Frontal cortex (tissue), 4 donors: ENCODE measurements around the gene PDPR. TPM values are rescaled to one million over a fixed set of nuclear protein-coding genes. Genes with fewer than 3 reads are reported as not detected.
"Not testable (repeated sequence)": the region's sequence is repeated elsewhere in the genome, so short reads cannot be mapped to it uniquely, and the experiment has no call there.

Experiments used
- DNase-seq, 2 donors: peaks; one replicate each; pipeline ENCODE4 v3.0.0; 2012; ENCODE audit warnings: low spot score in 2 of 2
- FAIRE-seq: peaks from 2 replicates; lab custom pipeline; 2012; peaks lifted over from hg19 to GRCh38; lab: Jason Lieb, UNC
- total RNA-seq: library from RNA; depleted of rRNA; stranded (reverse); fragments of >200 nt; gene quantifications from one replicate; pipeline ENCODE4 v1.2.3, GENCODE V29; 2014
- donor health status: control.
- donor health status: control.
- donor health status: control.

The PDPR gene
- total RNA-seq, 1 donor from 2014 or later = 8.6 TPM

DNA sequence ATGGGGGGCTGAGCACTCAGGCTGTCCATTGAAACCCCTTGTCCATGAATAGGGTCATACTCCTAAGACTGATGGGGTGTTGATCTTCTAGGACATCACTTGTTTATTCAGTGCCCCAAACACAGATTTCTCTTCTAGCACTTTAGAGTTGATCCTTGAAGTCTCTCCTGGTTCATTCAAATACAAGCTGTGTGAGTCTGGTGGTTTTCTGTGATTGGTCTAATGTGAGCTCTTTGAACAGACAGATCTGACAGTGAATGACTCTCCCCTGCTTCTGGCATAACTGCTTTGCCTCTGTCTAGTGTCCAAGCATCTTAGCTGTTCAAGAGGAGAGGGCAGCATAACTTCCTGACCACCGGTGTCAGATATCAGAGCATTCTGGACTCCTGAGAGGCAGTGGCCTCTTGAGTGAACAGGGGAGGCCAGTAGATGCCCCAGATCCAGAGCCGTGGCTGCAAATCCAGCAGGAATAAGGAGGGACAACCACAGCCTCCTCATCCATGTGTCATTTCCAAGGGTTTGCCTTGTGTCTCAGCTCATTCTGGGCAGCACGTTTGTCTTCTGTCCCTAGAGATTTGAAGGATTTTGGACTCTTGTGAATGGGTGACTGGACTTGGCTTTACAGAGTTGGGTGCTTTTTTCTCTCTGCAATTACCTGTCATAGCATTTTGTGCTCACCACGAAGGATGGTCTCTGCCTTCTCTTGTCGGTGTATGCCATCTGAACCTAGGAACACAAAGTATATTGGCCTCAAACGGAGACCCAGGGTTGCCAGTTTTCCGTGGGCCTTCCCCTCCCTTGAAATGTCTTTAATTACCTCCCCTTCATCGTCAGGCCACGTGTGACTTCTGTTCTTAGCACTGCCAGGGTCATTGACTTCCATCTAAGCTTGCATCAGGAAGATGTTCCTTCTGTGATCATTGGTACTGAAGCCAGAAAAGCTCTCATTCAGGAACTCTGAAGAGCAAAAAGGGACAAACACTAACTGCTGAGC lies 45.5 kb downstream of the PDPR start:
- no peak for DNase-seq
- no peak for FAIRE-seq

DNA sequence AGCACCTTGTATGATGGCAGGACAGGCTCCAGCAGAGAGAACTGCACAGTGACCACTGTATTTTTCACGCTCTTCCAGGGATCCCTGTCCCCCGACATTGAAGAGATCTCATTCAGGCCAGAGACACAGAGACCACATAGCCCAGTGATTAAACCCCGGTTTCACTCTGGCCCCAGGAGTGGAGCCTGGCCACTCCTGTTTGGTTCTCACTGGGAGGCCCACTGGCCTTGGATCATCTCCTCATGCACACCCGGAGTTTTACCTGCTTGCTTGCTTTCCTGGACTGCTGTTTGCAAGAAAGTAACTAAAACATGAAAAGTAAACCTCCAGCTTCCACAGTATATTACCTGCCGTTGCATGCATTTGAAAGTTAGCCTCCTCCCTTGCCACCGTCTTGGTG lies 46.3 kb downstream of the PDPR start:
- FAIRE-seq = no peak
- DNase-seq = peak in 1 of 2 donors; percentile 8

GRCh38 chr16:70160821-70161220 lies 46.7 kb downstream of the PDPR start:
- DNase-seq (no peak), FAIRE-seq (no peak)

DNA sequence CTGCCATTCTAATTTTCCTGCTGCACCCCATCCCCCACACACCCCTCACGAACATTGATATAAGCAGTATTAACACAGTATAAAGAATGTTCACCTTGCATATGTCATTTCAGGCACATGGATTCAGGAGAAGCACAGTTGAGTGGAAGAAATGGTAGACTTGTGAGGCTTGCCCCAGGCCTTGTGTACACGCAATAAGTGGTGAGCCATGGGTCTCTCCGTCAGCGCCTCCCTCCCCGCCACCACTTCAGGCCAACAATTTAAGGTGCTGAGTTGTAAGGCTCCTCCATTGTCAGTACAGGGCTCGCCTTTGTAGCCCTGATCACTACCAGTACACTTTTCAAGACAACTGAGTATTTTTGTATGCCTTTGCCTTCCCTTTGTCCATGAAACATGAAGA lies 47.2 kb downstream of the PDPR start:
- peak in 1 of 2 donors; percentile 6 for DNase-seq
- FAIRE-seq = no peak

GRCh38 chr16:70162041-70162451 lies 47.9 kb downstream of the PDPR start:
- FAIRE-seq = no peak
- peak in 1 of 2 donors; percentile 6 for DNase-seq

DNA sequence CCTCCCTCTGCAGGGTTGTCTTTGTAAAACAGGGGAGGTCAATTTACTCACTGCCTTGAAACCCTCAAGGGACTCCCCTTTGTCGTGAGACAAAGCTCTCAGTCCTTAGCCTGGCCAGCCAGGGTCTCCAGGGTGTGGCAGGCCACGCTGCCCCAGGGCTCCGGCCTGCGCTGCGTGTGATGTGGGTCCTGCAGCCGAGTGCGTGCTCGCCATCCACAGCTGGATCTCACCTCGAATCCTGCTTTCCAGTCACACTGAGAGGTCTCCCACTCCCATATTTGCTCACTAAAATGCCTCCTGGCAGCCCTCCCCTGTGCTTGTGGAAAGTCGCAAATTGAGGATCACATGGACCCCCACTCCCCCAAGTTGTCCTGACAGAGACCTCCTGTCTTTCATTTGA lies 49.5 kb downstream of the PDPR start:
- no peak for FAIRE-seq

DNA sequence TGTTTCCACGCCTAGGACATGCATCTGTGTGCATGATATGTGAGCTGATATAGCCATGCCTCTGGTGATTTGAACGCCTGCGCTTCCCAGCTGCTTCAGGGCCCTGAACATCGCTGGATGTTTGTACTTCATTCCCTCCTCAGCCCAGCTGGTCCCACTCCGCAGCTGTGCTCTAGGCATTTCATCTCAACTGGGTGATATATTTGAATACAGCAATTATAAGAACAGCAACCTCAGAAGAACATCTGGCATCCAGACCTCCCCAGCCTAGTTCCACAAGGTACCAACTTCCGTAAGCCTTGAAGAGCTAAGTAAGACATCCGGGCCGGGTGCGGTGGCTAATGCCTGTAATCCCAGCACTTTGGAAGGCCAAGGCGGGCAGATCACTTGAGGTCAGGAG lies 52.6 kb downstream of the PDPR start:
- DNase-seq, FAIRE-seq: not testable (repeated sequence)

More for the DNA sequence above, 49.5 kb downstream of the PDPR start:
- DNase-seq = no peak

DNA sequence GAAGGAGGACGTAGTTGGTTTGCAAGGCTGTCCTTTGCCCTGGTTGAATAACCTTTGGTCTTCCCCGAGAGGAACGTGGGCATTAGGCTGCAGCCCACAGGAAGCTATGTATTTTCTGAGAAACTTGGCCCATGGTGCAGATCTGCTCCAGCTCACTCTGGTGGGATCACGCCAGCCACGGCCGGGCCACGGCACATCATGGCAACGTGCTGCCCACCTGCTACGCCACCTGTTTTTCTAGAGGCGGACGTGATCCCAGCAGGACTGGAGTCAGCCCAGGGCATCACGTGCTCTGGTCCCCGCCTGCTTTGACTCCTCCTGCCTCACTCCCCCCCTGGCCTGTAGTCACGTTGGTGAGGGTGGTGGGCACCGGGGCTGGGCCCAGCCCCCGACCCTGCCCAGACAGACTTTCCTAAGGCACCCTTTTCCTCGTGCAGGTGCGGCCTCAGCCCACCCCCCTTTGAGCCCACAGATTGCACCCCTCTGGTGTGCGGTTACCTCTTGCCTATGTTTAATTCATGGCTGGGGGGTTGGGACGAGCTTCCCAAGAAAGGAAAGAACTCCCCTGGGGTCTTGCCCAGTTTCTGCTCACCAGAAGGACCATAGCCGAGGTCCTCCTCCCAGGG lies 59.2 kb downstream of the PDPR start, which contains the start of gene CLEC18C:
Gene CLEC18C, plus strand, starts transcription at position 576 of the 626 bp plus-strand sequence. CDS start 492 bp downstream, outside the sequence.
- not testable (repeated sequence) for DNase-seq, FAIRE-seq

- not testable (repeated sequence) for FAIRE-seq, DNase-seq
Measured at GRCh38 chr16:70173916-70174315, 59.8 kb downstream of the PDPR start.

- not testable (repeated sequence) for FAIRE-seq, DNase-seq
Measured at GRCh38 chr16:70174387-70174932, 60.3 kb downstream of the PDPR start.

DNA sequence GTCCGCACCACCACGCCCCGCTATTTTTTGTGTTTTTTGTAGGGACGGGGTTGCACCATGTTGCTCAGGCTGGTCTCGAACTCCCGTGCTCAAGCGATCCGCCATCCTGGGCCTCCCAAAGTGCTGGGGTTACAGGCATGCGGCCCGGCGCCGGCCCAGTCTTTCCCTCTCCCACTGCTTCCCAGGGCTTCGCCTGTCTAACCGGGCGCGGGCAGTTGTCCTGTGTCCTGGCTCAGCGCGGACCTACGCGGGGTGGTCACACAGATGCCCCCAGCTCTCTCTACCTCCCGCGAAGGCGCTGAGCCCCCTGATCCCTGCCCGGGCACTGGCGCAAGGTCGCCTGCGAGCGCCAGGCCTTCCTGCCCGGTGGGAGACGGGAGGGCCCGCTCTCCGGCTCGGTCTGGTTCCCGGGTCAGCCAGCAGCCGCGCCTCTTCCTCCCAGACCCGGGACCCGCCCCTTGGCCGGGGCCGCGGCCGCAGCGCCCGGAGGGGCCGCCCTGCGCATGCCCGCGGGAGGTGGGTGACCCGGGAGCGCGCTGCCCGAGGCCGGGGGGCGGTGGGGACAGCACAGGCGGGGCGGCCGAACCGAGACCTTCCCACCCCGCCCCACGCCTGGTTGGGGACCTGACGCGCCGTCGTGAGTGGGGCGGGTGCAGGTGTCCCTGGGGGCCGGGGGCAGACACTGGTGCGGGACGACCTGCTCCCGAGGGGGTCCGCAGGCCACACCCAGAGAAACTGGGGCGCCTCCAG lies 73.9 kb downstream of the PDPR start:
- not testable (repeated sequence) for FAIRE-seq, DNase-seq

GRCh38 chr16:70188608-70188915 lies 74.4 kb downstream of the PDPR start:
- FAIRE-seq, DNase-seq: not testable (repeated sequence)

GRCh38 chr16:70190574-70190973 lies 76.4 kb downstream of the PDPR start:
- FAIRE-seq, DNase-seq: not testable (repeated sequence)

DNA sequence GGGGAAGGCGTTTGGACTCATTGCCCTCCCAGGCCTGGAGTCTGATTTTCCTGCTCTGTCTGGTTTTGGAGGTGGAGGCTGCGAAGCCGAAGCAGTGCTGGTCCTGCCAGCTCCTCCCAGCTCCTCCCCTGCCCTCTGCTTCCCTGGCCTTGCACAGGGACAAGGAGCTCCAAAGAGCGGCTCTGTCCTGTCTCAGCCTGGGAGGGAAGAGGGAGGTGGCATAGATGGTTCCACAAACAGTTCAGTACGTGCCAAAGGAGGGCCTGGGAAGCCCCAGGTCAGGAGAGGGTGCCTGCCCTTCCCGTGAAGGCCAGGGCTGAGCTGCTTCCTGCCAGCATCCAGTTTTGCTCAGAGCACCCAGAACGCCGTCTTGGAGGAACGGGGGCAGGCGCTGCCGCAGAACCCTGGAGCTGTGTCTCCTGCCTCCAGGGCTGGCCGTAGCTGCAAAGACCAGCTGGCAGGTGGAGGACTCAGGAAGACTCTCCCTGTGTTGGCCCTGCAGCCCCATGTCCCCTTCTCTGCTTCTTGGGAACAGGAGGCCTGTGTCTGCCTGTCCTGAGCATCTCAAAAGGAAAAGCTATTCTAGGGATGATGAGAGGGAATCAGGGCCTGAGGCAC lies 82.7 kb downstream of the PDPR start:
- not testable (repeated sequence) for FAIRE-seq, DNase-seq

DNA sequence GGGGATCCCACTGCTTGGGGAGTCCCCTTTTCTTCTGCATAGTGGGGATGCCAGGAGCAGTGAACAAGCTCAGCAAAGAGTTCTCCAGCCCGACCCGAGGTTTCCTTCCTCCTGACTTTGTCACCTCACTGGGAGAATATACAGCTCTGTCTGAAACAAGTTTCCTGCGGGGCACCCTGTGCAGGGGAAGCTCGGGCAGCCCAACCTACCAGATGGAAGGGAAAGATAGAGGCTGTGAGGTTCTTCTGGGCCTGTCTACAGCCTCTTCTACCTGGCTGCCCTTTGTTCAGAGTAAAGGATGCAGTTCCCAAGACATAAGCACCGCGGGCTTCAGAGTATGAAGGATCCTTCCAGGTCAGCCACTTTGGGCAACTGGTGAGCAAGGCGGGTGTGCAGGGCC lies 83.5 kb downstream of the PDPR start:
- FAIRE-seq, DNase-seq: not testable (repeated sequence)

DNA sequence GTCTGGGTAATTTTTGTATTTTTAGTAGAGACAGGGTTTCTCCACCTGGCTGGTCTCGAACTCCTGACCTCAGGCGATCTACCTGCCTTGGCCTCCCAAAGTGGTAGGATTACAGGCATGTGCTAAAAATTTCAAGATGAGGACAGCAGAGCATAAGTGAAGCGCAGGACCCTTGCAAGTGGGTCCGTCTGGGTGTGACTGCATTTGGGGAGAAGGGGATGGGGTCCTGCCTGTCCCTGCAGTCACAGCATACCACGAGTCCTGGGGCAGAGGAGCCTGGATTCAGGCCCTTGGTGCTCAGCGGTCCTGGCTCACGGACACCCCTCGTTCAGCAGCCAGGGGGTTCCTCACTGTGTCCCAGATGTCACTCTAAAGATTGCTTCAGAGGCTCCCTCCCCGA lies 84.1 kb downstream of the PDPR start:
- FAIRE-seq, DNase-seq: not testable (repeated sequence)

DNA sequence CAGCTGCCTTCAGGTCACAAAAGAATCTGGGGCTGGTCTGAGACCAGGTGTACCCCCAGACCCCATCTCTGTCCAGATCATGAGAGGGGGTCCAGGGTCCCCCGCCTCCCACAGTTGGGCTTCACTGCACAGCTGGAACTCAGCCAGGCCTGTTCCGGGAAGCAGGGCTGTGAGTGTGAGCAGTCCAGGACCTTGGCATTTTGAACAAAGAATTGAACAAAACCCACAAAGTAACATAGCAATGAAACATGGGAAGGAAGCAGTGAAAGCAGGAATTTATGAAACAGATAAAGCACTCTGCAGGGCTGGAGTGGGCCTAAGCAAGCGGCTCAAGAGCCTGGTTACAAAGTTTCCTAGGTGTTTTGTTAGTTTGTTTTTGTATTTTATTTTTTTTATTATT lies 84.5 kb downstream of the PDPR start:
- not testable (repeated sequence) for DNase-seq, FAIRE-seq

DNA sequence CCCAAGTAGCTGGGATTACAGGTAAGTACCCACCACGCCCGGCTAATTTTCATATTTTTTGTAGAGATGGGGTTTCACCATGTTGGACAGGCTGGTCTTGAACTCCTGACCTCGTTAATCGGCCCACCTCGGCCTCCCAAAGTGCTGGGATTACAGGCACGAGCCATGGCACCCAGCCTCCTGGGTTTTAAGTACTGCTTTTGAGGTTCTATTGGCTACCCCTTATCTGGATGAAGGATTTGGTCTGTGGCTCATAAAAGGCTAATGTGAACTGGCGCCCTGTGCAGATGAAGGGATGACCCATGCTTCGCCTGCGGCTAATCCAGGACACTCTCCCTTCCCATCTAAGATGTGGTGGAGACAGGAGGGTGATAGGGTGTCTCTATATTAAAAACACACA lies 85.0 kb downstream of the PDPR start:
- DNase-seq, FAIRE-seq: not testable (repeated sequence)

DNA sequence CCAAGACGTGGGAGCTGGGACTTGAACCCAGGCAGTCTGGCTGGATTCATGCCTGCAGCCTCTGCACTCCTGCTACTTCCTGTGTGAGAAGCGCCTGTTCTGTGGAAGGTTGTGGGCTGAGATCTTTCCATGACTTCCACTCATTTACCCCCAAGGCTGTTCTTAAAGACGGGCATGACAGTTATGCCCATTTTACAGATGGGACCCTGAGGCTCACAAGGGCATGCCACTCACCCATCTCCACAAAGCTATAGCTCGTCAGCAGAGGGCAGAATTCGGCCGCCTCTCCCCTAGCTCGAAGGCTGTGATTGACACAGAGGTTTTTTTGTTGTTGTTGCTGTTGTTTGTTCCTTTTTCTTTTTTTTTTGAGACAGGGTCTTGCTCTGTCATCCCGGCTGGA lies 85.9 kb downstream of the PDPR start:
- not testable (repeated sequence) for DNase-seq, FAIRE-seq
